GM12878 (cell line): ENCODE data around the gene BZW2. TPM values are rescaled to one million over a fixed set of nuclear protein-coding genes. Genes with fewer than 3 reads are reported as not detected.
A peak's percentile ranks its signal among the peaks of the same experiment; 100 is the strongest.

Experiments used
- ATF7 ChIP-seq: fragments of 450-650 bp; IDR thresholded peaks from 2 replicates; pipeline ENCODE4 v1.6.1; 2016; ENCODE audit warnings: low read depth, mild to moderate bottlenecking
- CBFB ChIP-seq: IDR thresholded peaks from 2 replicates; pipeline ENCODE4 v1.6.1; 2016; ENCODE audit warnings: antibody characterized with exemption, low read depth
- CEBPB ChIP-seq, 2 experiments: fragments of 150-350 bp in 1 of 2; IDR thresholded peaks; 2 replicates each; pipeline ENCODE4 v1.6.1; 2012 to 2014; ENCODE audit warnings: low read depth in 2 of 2, low read length in 2 of 2, borderline replicate concordance in 1 of 2, inconsistent platforms in 1 of 2
- CREB1 ChIP-seq: IDR thresholded peaks from 2 replicates; pipeline ENCODE4 v1.6.1; 2012; ENCODE audit warnings: low read depth, mild to moderate bottlenecking, inconsistent platforms
- EED ChIP-seq: sonication (generic); IDR thresholded peaks from 2 replicates; pipeline ENCODE4 v1.6.1; 2016; ENCODE audit warnings: antibody characterized with exemption, low read depth
- ESRRA ChIP-seq: IDR thresholded peaks from 2 replicates; pipeline ENCODE4 v1.6.1; 2012; ENCODE audit warnings: mild to moderate bottlenecking, low read length, improper control_type of control experiment
- FOXM1 ChIP-seq: IDR thresholded peaks from 2 replicates; pipeline ENCODE4 v1.6.1; 2012; ENCODE audit warnings: low read depth, mild to moderate bottlenecking, inconsistent platforms, low read length, moderate library complexity
- HDAC6 ChIP-seq: fragments of 200-600 bp; sonication (generic); IDR thresholded peaks from one replicate; pipeline ENCODE4 v1.8.0; 2017; ENCODE audit warnings: antibody characterized with exemption; ENCODE audit not compliant: unreplicated experiment
- KDM1A ChIP-seq: fragments of 200-600 bp; sonication (generic); IDR thresholded peaks from 2 replicates; pipeline ENCODE4 v1.6.1; 2016; ENCODE audit warnings: borderline replicate concordance
- MXI1 ChIP-seq: fragments of 150-350 bp; IDR thresholded peaks from 2 replicates; pipeline ENCODE4 v1.6.1; 2011; ENCODE audit warnings: low read depth, mild to moderate bottlenecking, inconsistent platforms, low read length, improper control_type of control experiment
- NFYA ChIP-seq: IDR thresholded peaks from 2 replicates; pipeline ENCODE4 v1.6.1; 2011; ENCODE audit warnings: low read depth, mild to moderate bottlenecking, low read length, improper control_type of control experiment, borderline replicate concordance
- PML ChIP-seq: IDR thresholded peaks from 2 replicates; pipeline ENCODE4 v1.6.1; 2012; ENCODE audit warnings: low read length, inconsistent platforms
- SMARCA5 ChIP-seq: fragments of 450-650 bp; IDR thresholded peaks from 2 replicates; pipeline ENCODE4 v1.6.1; 2017; ENCODE audit warnings: mild to moderate bottlenecking
- SP1 ChIP-seq: IDR thresholded peaks from one replicate; pipeline ENCODE4 v1.6.1; 2011; ENCODE audit warnings: low read depth, low read length
- ZNF207 ChIP-seq: fragments of 450-650 bp; IDR thresholded peaks from 2 replicates; pipeline ENCODE4 v1.6.1; 2014; ENCODE audit warnings: antibody characterized with exemption, mild to moderate bottlenecking, borderline replicate concordance
- ZNF274 ChIP-seq: IDR thresholded peaks from one replicate; pipeline ENCODE4 v1.8.0; 2011; ENCODE audit not compliant: insufficient read length, insufficient read depth
- ZNF622 ChIP-seq: fragments of 450-650 bp; IDR thresholded peaks from 2 replicates; pipeline ENCODE4 v1.6.1; 2017; ENCODE audit warnings: mild to moderate bottlenecking, inconsistent platforms
- ZSCAN29 ChIP-seq: fragments of 450-650 bp; IDR thresholded peaks from 2 replicates; pipeline ENCODE4 v1.6.1; 2017; ENCODE audit warnings: mild to moderate bottlenecking, moderate library complexity
- polyA plus RNA-seq, 11 experiments: library from polyadenylated mRNA; depleted of rRNA in 4 of 11; unstranded in 6 of 11; stranded (reverse) in 5 of 11; fragments of >200 nt; fragmentation: Nextera tagmentation in 4 of 11; fragmentation: Illumina TruSeq in 1 of 11; extraction: Ambion mirVana in 4 of 11; extraction: Trizol in 1 of 11; gene quantifications; 1 replicate in 1 of 11; 2 replicates in 10 of 11; pipeline versions ENCODE4 v1.2.1 to v1.2.3, GENCODE V29; 2011 to 2016; ENCODE audit warnings: inconsistent platforms in 2 of 11, missing spikeins in 2 of 11, low read depth in 1 of 11
- total RNA-seq, 4 experiments: library from RNA; depleted of rRNA in 3 of 4; stranded (reverse); fragments of >200 nt in 3 of 4; fragmentation: Illumina TruSeq in 1 of 4; extraction: Trizol in 1 of 4; gene quantifications; 2 replicates each; pipeline versions ENCODE4 v1.2.1 to v1.2.3, GENCODE V29; 2013 to 2021
- TF ChIP-seq, protein P1 (sequence below): IDR thresholded peaks from 2 replicates; pipeline ENCODE4 v1.6.1; 2012; ENCODE audit warnings: low read depth, low read length, improper control_type of control experiment
- TF ChIP-seq, protein P2 (sequence below): fragments of 450-650 bp; IDR thresholded peaks from 2 replicates; pipeline ENCODE4 v1.6.1; 2017; ENCODE audit warnings: mild to moderate bottlenecking, low read depth, inconsistent platforms; ENCODE audit not compliant: poor library complexity, severe bottlenecking
- TF ChIP-seq, protein P3 (sequence below): fragments of 450-650 bp; IDR thresholded peaks from 2 replicates; pipeline ENCODE4 v1.6.1; 2014; ENCODE audit warnings: mild to moderate bottlenecking
- TF ChIP-seq, protein P4 (sequence below): fragments of 450-650 bp; IDR thresholded peaks from 2 replicates; pipeline ENCODE4 v1.6.1; 2017; ENCODE audit warnings: mild to moderate bottlenecking, moderate library complexity

BZW2 gene
- total and polyA plus RNA-seq, 10 of the 15 experiments (the other 5 are each of a cell fraction or from before 2014, with no cell fraction given): 1.3 to 6.8 (median 3.1) TPM

DNA sequence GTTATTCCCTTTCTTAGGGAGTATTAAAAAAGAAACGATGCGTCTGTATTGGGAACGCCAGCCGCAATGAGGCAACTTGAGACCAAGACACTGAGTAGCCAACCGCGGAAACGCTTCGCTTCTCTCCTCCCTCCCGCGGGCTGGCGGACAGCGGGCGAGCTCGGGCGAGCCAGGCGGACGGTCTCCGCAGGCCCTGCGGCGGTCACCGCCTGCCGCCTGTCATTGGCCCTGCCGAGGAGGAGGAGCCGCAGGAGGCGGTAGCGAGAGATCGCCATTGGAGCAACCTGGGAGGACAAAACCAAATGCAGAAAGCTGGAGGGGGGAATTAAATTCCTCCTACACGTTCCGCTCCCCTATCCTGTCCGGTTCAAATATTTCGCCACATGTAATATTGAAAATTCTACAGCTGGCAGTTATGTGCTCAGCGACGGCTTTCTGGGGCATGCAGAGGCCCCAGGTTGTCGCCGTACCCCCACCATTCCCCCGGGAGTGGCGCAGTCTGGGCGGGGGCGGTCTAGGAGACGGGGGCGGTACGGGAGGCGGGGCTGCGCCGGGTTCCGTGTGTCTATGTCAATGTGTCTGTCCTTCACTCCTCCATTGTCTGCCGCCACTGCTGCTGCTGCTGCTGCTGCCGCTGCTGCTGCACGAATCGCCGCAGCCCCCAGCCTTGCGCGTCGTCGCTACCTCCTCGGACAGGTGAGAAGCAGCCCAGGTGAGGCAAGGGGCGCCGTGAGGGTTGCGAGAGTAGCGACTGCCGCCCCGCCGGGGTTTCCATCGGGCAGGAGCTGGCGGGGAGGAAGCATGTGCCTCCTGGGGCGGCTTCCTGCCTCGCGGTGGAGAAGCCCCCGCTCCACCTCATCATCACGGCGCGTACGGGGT, at the start of gene BZW2, which contains the start of gene ANKMY2 (continued):
- TF ChIP-seq, protein P1, sequence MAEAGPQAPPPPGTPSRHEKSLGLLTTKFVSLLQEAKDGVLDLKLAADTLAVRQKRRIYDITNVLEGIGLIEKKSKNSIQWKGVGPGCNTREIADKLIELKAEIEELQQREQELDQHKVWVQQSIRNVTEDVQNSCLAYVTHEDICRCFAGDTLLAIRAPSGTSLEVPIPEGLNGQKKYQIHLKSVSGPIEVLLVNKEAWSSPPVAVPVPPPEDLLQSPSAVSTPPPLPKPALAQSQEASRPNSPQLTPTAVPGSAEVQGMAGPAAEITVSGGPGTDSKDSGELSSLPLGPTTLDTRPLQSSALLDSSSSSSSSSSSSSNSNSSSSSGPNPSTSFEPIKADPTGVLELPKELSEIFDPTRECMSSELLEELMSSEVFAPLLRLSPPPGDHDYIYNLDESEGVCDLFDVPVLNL: no peak
- TF ChIP-seq ATF7 (peak; percentile 96), NFYA (no peak), EED (0 out of 2 replicates have a peak, but pooled peaks have one; percentile 21), ZNF622 (no peak), ZSCAN29 (no peak), HDAC6 (no peak), SMARCA5 (no peak), CBFB (no peak), FOXM1 (peak; percentile 30; the same call in 1 of the 2 replicates), MXI1 (no peak), ZNF274 (no peak), CEBPB (IDR thresholded peaks at IDR 0.05; ENCODE audit: borderline replicate concordance in 1 of 2, low read depth in 2 of 2, low read length in 2 of 2) (no peak), KDM1A (no peak), ZNF207 (no peak), PML (no peak), CREB1 (0 out of 2 replicates have a peak, but pooled peaks have one; percentile 38), SP1 (peak; percentile 74), ESRRA (no peak)
- TF ChIP-seq, protein P2, sequence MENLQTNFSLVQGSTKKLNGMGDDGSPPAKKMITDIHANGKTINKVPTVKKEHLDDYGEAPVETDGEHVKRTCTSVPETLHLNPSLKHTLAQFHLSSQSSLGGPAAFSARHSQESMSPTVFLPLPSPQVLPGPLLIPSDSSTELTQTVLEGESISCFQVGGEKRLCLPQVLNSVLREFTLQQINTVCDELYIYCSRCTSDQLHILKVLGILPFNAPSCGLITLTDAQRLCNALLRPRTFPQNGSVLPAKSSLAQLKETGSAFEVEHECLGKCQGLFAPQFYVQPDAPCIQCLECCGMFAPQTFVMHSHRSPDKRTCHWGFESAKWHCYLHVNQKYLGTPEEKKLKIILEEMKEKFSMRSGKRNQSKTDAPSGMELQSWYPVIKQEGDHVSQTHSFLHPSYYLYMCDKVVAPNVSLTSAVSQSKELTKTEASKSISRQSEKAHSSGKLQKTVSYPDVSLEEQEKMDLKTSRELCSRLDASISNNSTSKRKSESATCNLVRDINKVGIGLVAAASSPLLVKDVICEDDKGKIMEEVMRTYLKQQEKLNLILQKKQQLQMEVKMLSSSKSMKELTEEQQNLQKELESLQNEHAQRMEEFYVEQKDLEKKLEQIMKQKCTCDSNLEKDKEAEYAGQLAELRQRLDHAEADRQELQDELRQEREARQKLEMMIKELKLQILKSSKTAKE: peak; percentile 57
- TF ChIP-seq, protein P3, sequence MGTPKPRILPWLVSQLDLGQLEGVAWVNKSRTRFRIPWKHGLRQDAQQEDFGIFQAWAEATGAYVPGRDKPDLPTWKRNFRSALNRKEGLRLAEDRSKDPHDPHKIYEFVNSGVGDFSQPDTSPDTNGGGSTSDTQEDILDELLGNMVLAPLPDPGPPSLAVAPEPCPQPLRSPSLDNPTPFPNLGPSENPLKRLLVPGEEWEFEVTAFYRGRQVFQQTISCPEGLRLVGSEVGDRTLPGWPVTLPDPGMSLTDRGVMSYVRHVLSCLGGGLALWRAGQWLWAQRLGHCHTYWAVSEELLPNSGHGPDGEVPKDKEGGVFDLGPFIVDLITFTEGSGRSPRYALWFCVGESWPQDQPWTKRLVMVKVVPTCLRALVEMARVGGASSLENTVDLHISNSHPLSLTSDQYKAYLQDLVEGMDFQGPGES: no peak
- TF ChIP-seq, protein P4, sequence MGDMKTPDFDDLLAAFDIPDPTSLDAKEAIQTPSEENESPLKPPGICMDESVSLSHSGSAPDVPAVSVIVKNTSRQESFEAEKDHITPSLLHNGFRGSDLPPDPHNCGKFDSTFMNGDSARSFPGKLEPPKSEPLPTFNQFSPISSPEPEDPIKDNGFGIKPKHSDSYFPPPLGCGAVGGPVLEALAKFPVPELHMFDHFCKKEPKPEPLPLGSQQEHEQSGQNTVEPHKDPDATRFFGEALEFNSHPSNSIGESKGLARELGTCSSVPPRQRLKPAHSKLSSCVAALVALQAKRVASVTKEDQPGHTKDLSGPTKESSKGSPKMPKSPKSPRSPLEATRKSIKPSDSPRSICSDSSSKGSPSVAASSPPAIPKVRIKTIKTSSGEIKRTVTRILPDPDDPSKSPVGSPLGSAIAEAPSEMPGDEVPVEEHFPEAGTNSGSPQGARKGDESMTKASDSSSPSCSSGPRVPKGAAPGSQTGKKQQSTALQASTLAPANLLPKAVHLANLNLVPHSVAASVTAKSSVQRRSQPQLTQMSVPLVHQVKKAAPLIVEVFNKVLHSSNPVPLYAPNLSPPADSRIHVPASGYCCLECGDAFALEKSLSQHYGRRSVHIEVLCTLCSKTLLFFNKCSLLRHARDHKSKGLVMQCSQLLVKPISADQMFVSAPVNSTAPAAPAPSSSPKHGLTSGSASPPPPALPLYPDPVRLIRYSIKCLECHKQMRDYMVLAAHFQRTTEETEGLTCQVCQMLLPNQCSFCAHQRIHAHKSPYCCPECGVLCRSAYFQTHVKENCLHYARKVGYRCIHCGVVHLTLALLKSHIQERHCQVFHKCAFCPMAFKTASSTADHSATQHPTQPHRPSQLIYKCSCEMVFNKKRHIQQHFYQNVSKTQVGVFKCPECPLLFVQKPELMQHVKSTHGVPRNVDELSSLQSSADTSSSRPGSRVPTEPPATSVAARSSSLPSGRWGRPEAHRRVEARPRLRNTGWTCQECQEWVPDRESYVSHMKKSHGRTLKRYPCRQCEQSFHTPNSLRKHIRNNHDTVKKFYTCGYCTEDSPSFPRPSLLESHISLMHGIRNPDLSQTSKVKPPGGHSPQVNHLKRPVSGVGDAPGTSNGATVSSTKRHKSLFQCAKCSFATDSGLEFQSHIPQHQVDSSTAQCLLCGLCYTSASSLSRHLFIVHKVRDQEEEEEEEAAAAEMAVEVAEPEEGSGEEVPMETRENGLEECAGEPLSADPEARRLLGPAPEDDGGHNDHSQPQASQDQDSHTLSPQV: no peak
